IMR-90 (cell line): Measurements from ENCODE around the gene LY86. TPM values are rescaled to one million over a fixed set of nuclear protein-coding genes. Genes with fewer than 3 reads are reported as not detected.

Source experiments
- ATAC-seq: fragments of 200-7000 bp; cut with Tn5 transposase; 2 replicates; pipeline ENCODE4 v1.9.1; 2020; ENCODE audit warnings: low read depth, mild to moderate bottlenecking, moderate library complexity
- BruUV-seq: library from RNA; stranded (reverse); fragments of 400-500 nt; replicated peaks from 2 replicates; lab custom pipeline; 2021; lab: Mats Ljungman, UMichigan
- CTCF ChIA-PET: fragments of 300-600 bp; formaldehyde crosslinking; extraction: SDS; loops from one replicate; lab custom pipeline; 2021; ENCODE audit warnings: antibody characterized with exemption; lab: Yijun Ruan, JAX
- POLR2A ChIA-PET: fragments of 300-600 bp; sonication (Branson Sonifier 250); formaldehyde crosslinking; loops from one replicate; lab custom pipeline; 2022; ENCODE audit warnings: antibody characterized with exemption; ENCODE audit not compliant: unreplicated experiment; lab: Charles Lee
- DNase-seq: peaks from one replicate; pipeline ENCODE4 v3.0.0; 2013
- H2AFZ ChIP-seq: replicated peaks from 2 replicates; pipeline ENCODE3; 2013; ENCODE audit warnings: low read length, mild to moderate bottlenecking; ENCODE audit not compliant: poor library complexity
- H2AK5ac ChIP-seq: 2 replicates; pipeline ENCODE4 v1.6.1; 2013; ENCODE audit warnings: low read depth, low read length, inconsistent platforms
- H2AK9ac ChIP-seq: replicated peaks from 2 replicates; pipeline ENCODE3; 2013; ENCODE audit warnings: mild to moderate bottlenecking, low read depth, low read length, moderate library complexity; ENCODE audit not compliant: poor library complexity
- H2BK120ac ChIP-seq: 2 replicates; pipeline ENCODE4 v1.6.1; 2013; ENCODE audit warnings: low read depth, low read length, inconsistent platforms
- H2BK15ac ChIP-seq: 3 replicates; pipeline ENCODE4 v1.6.1; 2013; ENCODE audit warnings: low read depth, low read length, inconsistent platforms
- H2BK20ac ChIP-seq: 2 replicates; pipeline ENCODE4 v1.6.1; 2013; ENCODE audit warnings: low read depth, mild to moderate bottlenecking, inconsistent platforms, low read length, moderate library complexity
- H2BK5ac ChIP-seq: 2 replicates; pipeline ENCODE4 v1.6.1; 2013; ENCODE audit warnings: mild to moderate bottlenecking, low read depth, low read length, inconsistent platforms; ENCODE audit not compliant: poor library complexity, severe bottlenecking
- H3K14ac ChIP-seq: replicated peaks from 2 replicates; pipeline ENCODE4 v1.6.1; 2013; ENCODE audit warnings: low read depth, low read length, inconsistent platforms
- H3K18ac ChIP-seq: 2 replicates; pipeline ENCODE4 v1.6.1; 2013; ENCODE audit warnings: low read depth, low read length, control low read depth
- H3K23ac ChIP-seq: 2 replicates; pipeline ENCODE4 v1.6.1; 2013; ENCODE audit warnings: low read depth, low read length, inconsistent platforms
- H3K27ac ChIP-seq: 2 replicates; pipeline ENCODE4 v1.5.1; 2013; ENCODE audit warnings: mild to moderate bottlenecking, control low read depth, low read length; ENCODE audit not compliant: insufficient read depth
- H3K27me3 ChIP-seq: 2 replicates; pipeline ENCODE4 v1.6.1; 2013; ENCODE audit warnings: low read length; ENCODE audit not compliant: control insufficient read depth, insufficient read depth
- H3K36me3 ChIP-seq: 2 replicates; pipeline ENCODE4 v1.6.1; 2013; ENCODE audit warnings: low read length, mixed read lengths; ENCODE audit not compliant: control insufficient read depth, insufficient read depth
- H3K4ac ChIP-seq: 2 replicates; pipeline ENCODE4 v1.6.1; 2013; ENCODE audit warnings: low read depth, low read length, inconsistent platforms
- H3K4me1 ChIP-seq: 2 replicates; pipeline ENCODE4 v1.6.1; 2013; ENCODE audit warnings: low read length, mixed read lengths; ENCODE audit not compliant: control insufficient read depth, insufficient read depth
- H3K4me2 ChIP-seq: 2 replicates; pipeline ENCODE4 v1.6.1; 2013; ENCODE audit warnings: low read depth, mild to moderate bottlenecking, control low read depth, low read length, moderate library complexity
- H3K4me3 ChIP-seq: 2 replicates; pipeline ENCODE4 v1.5.1; 2013; ENCODE audit warnings: low read depth, mild to moderate bottlenecking, control low read depth, low read length, moderate library complexity; ENCODE audit not compliant: insufficient read depth
- H3K56ac ChIP-seq: 2 replicates; pipeline ENCODE4 v1.6.1; 2013; ENCODE audit warnings: low read length, inconsistent platforms; ENCODE audit not compliant: insufficient read depth; ENCODE audit errors: extremely low read depth
- H3K79me1 ChIP-seq, 2 experiments: 2 replicates each; pipeline ENCODE4 v1.6.1; 2013; ENCODE audit warnings: low read length in 2 of 2, inconsistent platforms in 1 of 2, low read depth in 1 of 2
- H3K9ac ChIP-seq: 2 replicates; pipeline ENCODE4 v1.6.1; 2013; ENCODE audit warnings: low read depth, low read length, control low read depth
- H3K9me1 ChIP-seq: 2 replicates; pipeline ENCODE4 v1.6.1; 2013; ENCODE audit warnings: low read length, inconsistent platforms; ENCODE audit not compliant: insufficient read depth
- H3K9me3 ChIP-seq: 2 replicates; pipeline ENCODE4 v1.6.1; 2013; ENCODE audit warnings: low read length; ENCODE audit not compliant: control insufficient read depth, insufficient read depth
- H4K20me1 ChIP-seq: 2 replicates; pipeline ENCODE4 v1.6.1; 2013; ENCODE audit warnings: low read length, inconsistent platforms; ENCODE audit not compliant: insufficient read depth
- H4K5ac ChIP-seq: 2 replicates; pipeline ENCODE4 v1.6.1; 2013; ENCODE audit warnings: mild to moderate bottlenecking, low read depth, low read length, control low read depth
- H4K8ac ChIP-seq, 2 experiments: 2 replicates each; pipeline ENCODE4 v1.6.1; 2013; ENCODE audit warnings: low read depth in 2 of 2, low read length in 2 of 2, control low read depth in 1 of 2, inconsistent platforms in 1 of 2
- H4K91ac ChIP-seq: 2 replicates; pipeline ENCODE4 v1.6.1; 2013; ENCODE audit warnings: low read depth, low read length, inconsistent platforms; ENCODE audit not compliant: insufficient read depth
- BHLHE40 ChIP-seq: fragments of 150-350 bp; IDR thresholded peaks from 2 replicates; pipeline ENCODE4 v1.6.1; 2016; ENCODE audit warnings: mild to moderate bottlenecking, low read depth, low read length
- CEBPB ChIP-seq: IDR thresholded peaks from 2 replicates; pipeline ENCODE4 v1.6.1; 2012; ENCODE audit warnings: low read depth, low read length, improper control_type of control experiment
- CHD1 ChIP-seq: IDR thresholded peaks from 2 replicates; pipeline ENCODE4 v1.6.1; 2012; ENCODE audit warnings: low read depth, low read length, improper control_type of control experiment
- CTCF ChIP-seq: conservative IDR thresholded peaks from 2 replicates; pipeline ENCODE4 v1.5.1; 2012; ENCODE audit warnings: mild to moderate bottlenecking, low read depth, low read length, improper control_type of control experiment
- ELK1 ChIP-seq: fragments of 150-350 bp; IDR thresholded peaks from 2 replicates; pipeline ENCODE4 v1.6.1; 2016; ENCODE audit warnings: low read depth, mild to moderate bottlenecking, low read length, moderate library complexity, borderline replicate concordance
- FOS ChIP-seq: fragments of 150-350 bp; IDR thresholded peaks from 2 replicates; pipeline ENCODE4 v1.6.1; 2016; ENCODE audit warnings: low read depth, low read length
- MAFK ChIP-seq: IDR thresholded peaks from 2 replicates; pipeline ENCODE4 v1.6.1; 2012; ENCODE audit warnings: low read depth, low read length, improper control_type of control experiment
- MAZ ChIP-seq: IDR thresholded peaks from 2 replicates; pipeline ENCODE4 v1.6.1; 2012; ENCODE audit warnings: low read depth, mild to moderate bottlenecking, low read length, improper control_type of control experiment, moderate library complexity, borderline replicate concordance
- MXI1 ChIP-seq: IDR thresholded peaks from 2 replicates; pipeline ENCODE4 v1.6.1; 2012; ENCODE audit warnings: low read depth, mild to moderate bottlenecking, low read length, moderate library complexity, borderline replicate concordance
- NFE2L2 ChIP-seq: fragments of 150-350 bp; IDR thresholded peaks from 2 replicates; pipeline ENCODE4 v1.6.1; 2016; ENCODE audit warnings: low read depth, mild to moderate bottlenecking, low read length
- POLR2A ChIP-seq: IDR thresholded peaks from 2 replicates; pipeline ENCODE4 v1.6.1; 2012; ENCODE audit warnings: mild to moderate bottlenecking, low read depth, low read length
- RAD21 ChIP-seq: IDR thresholded peaks from 2 replicates; pipeline ENCODE4 v1.6.1; 2012; ENCODE audit warnings: low read length, improper control_type of control experiment
- RFX5 ChIP-seq: IDR thresholded peaks from 2 replicates; pipeline ENCODE4 v1.8.0; 2012; ENCODE audit warnings: low read depth, mild to moderate bottlenecking, low read length, moderate library complexity
- SMC3 ChIP-seq: fragments of 150-350 bp; IDR thresholded peaks from 2 replicates; pipeline ENCODE4 v1.6.1; 2016; ENCODE audit warnings: low read depth, mild to moderate bottlenecking, antibody characterized with exemption, low read length, moderate library complexity
- USF2 ChIP-seq: fragments of 150-350 bp; IDR thresholded peaks from 2 replicates; pipeline ENCODE4 v1.6.1; 2017; ENCODE audit warnings: mild to moderate bottlenecking, antibody characterized with exemption, low read length, low read depth
- WGBS, 2 experiments: methylation state at CpG; one replicate each; pipeline versions ENCODE4 v1.1.5 to v1.1.7; 2013; ENCODE audit warnings: missing lambda C conversion rate in 2 of 2; ENCODE audit not compliant: insufficient read length in 1 of 2; ENCODE audit errors: extremely low coverage in 2 of 2; 5-methylcytosine and 5-hydroxymethylcytosine counted together
- dilution Hi-C: fragments of 300-500 bp; cut with HindIII; formaldehyde crosslinking; loops from one replicate; pipeline ENCODE4 v1.14.3; 2018; ENCODE audit warnings: low sequenced_read_pairs; ENCODE audit not compliant: unreplicated experiment
- in situ Hi-C: fragments of 300-500 bp; cut with MboI; formaldehyde crosslinking; loops from 3 replicates; pipeline ENCODE4 v1.14.3; 2019; ENCODE audit warnings: low sequenced_read_pairs, inconsistent platforms, mixed read lengths
- intact Hi-C: fragments of 100-400 bp; cut with micrococcal nuclease; formaldehyde crosslinking; loops from 2 replicates; pipeline ENCODE4 v1.10.0; 2022
- polyA plus RNA-seq, 3 experiments: library from polyadenylated mRNA; depleted of rRNA; stranded (reverse); fragments of >200 nt; gene quantifications; 2 replicates each; pipeline ENCODE4 v1.2.3, GENCODE V29; 2012; ENCODE audit warnings: low replicate concordance in 1 of 3
- total RNA-seq: library from RNA; depleted of rRNA; stranded (reverse); fragments of >200 nt; gene quantifications from 2 replicates; pipeline ENCODE4 v1.2.3, GENCODE V29; 2012

Gene LY86
- total and polyA plus RNA-seq, 2 of the 4 experiments (the other 2 are of a cell fraction) = not detected

GRCh38 chr6:6586671-6587526 is 1.6 kb upstream of the LY86 start:
- dilution Hi-C loops (no loop called here), intact Hi-C loops (no loop called here), in situ Hi-C loops (no loop called here)
- H4K20me1 ChIP-seq = no peaks in the 10 kb centered on the region
- 58% methylated on average over 5 of the region's 10 CpGs; no CpG with 5 or more reads in 1 of the 2 experiments for WGBS, 2 experiments
- no peak overlapping the region for H2AK5ac ChIP-seq
- H3K9ac ChIP-seq = no peak overlapping the region
- POLR2A ChIA-PET = no interaction called here
- no peak overlapping the region for H3K23ac ChIP-seq
- no peaks in the 10 kb centered on the region for H3K4me1 ChIP-seq
- H3K14ac ChIP-seq = no peak overlapping the region
- no peak overlapping the region for H2AFZ ChIP-seq
- CTCF ChIA-PET = no interaction called here
- no peak overlapping the region for H4K5ac ChIP-seq
- ATAC-seq = no peak
- no peak overlapping the region for H3K27ac ChIP-seq
- DNase-seq = no peak
- no peak overlapping the region for H3K4me2 ChIP-seq
- H4K91ac ChIP-seq = no peak overlapping the region
- no peaks in the 10 kb centered on the region for H3K9me1 ChIP-seq
- H3K4me3 ChIP-seq = no peak overlapping the region
- no peak overlapping the region for H2BK15ac ChIP-seq
- no peak overlapping the region for H2BK120ac ChIP-seq
- H3K36me3 ChIP-seq = no peaks in the 10 kb centered on the region
- H3K9me3 ChIP-seq = peaks cover 6% of the 10 kb centered on the region
- no peaks in the 10 kb centered on the region for H3K27me3 ChIP-seq
- BruUV-seq = no TSS peak
- H3K18ac ChIP-seq = no peak overlapping the region
- H2AK9ac ChIP-seq = no peak overlapping the region
- H2BK20ac ChIP-seq = no peak overlapping the region
- no peak overlapping the region for H3K56ac ChIP-seq
- H3K79me1 ChIP-seq = no peaks in the 10 kb centered on the region
- no peak overlapping the region for H4K8ac ChIP-seq
- no peak overlapping the region for H3K4ac ChIP-seq
- no peak overlapping the region for H2BK5ac ChIP-seq
- TF ChIP-seq ELK1 = no peak
- TF ChIP-seq SMC3 = no peak
- TF ChIP-seq MAFK = no peak
- TF ChIP-seq CTCF = no peak
- TF ChIP-seq RAD21 = no peak
- no peak for TF ChIP-seq FOS
- TF ChIP-seq MXI1 = no peak
- no peak for TF ChIP-seq USF2
- TF ChIP-seq CHD1 = no peak
- no peak for TF ChIP-seq NFE2L2
- no peak for TF ChIP-seq RFX5
- TF ChIP-seq CEBPB = no peak
- TF ChIP-seq BHLHE40 = no peak
- no peak for TF ChIP-seq MAZ
- TF ChIP-seq POLR2A = no peak
